GM12864 (cell line): Measurements from ENCODE around the gene HOXD1.

Experiments used
- DNase-seq: peaks from one replicate; pipeline ENCODE4 v3.0.0-alpha.2; 2011; ENCODE audit warnings: low read depth
- H3K4me3 ChIP-seq: 2 replicates; pipeline ENCODE4 v1.5.1; 2011; ENCODE audit warnings: mild to moderate bottlenecking, low read depth, low read length, control low read depth
- CTCF ChIP-seq: IDR thresholded peaks from 2 replicates; pipeline ENCODE4 v1.5.1; 2011; ENCODE audit warnings: low read depth, mild to moderate bottlenecking, moderate library complexity, low read length, control low read depth, inconsistent platforms; ENCODE audit errors: missing control alignments

Gene HOXD1

GRCh38 chr2:176159663-176160250, 28.7 kb upstream of the HOXD1 start:
- H3K4me3 ChIP-seq, result no peak overlapping the region
- no peak for DNase-seq
- TF ChIP-seq CTCF, result no peak

GRCh38 chr2:176160251-176160985, 28.1 kb upstream of the HOXD1 start:
- no peak for DNase-seq
- no peak for TF ChIP-seq CTCF

GRCh38 chr2:176160986-176161824, 27.3 kb upstream of the HOXD1 start:
- no peak for TF ChIP-seq CTCF
- no peak for DNase-seq
- no peak overlapping the region for H3K4me3 ChIP-seq

More at GRCh38 chr2:176160251-176160985, 28.1 kb upstream of the HOXD1 start:
- H3K4me3 ChIP-seq, result no peak overlapping the region

- no peak overlapping the region for H3K4me3 ChIP-seq
- DNase-seq, result no peak
- TF ChIP-seq CTCF, result no peak
These were observed 26.4 kb upstream of the HOXD1 start for GRCh38 chr2:176161825-176162626.

GRCh38 chr2:176162911-176163671, 25.4 kb upstream of the HOXD1 start:
- no peak overlapping the region for H3K4me3 ChIP-seq
- TF ChIP-seq CTCF, result no peak
- DNase-seq, result no peak

GRCh38 chr2:176163672-176164056, 24.8 kb upstream of the HOXD1 start:
- no peak for TF ChIP-seq CTCF
- H3K4me3 ChIP-seq, result no peak overlapping the region
- no peak for DNase-seq
